ENCODE measurements around the gene MST1R. TPM values are rescaled to one million over a fixed set of nuclear protein-coding genes. Genes with fewer than 3 reads are reported as not detected.
"Not testable (repeated sequence)": the region's sequence is repeated elsewhere in the genome, so short reads cannot be mapped to it uniquely, and the experiment has no call there.

MST1R gene
- polyA plus RNA-seq: 1.2 TPM

GRCh38 chr3:49903451-49904424, at the start of gene MST1R:
TSS of gene MST1R (minus strand) at chr3:49903873. CDS start at chr3:49903609, 264 bp downstream.
- peak within 1 kb of the TSS; percentile 82 to 95 (median 90) for H3K4me3 Mint-ChIP-seq
- no peaks in the 10 kb centered on the region for H3K9me3 Mint-ChIP-seq
- H3K27me3 Mint-ChIP-seq: no peaks in the 10 kb centered on the region
- H3K4me1 Mint-ChIP-seq: peaks cover 15 to 18% (median 17%) of the 10 kb centered on the region in 3 donors
- no peaks in the 10 kb centered on the region for H3K36me3 Mint-ChIP-seq
- H3K27ac Mint-ChIP-seq: peak within 1 kb of the TSS; percentile 83 to 95 (median 86)

- Mint-ChIP-seq H3K9me3 (no peaks in the 10 kb centered on the region), H3K27ac (no peak overlapping the region), H3K4me3 (peak overlapping the region in 1 of 4 donors; percentile 78), H3K36me3 (peaks cover 4% of the 10 kb centered on the region), H3K4me1 (peaks cover 16 to 25% (median 20%) of the 10 kb centered on the region in 3 donors), H3K27me3 (no peaks in the 10 kb centered on the region)
Measured at GRCh38 chr3:49952924-49953323, 49.3 kb upstream of the MST1R start.

GRCh38 chr3:49942651-49943050, 39.0 kb upstream of the MST1R start:
- Mint-ChIP-seq H3K9me3 (peaks cover 0 to 4% (median 0%) of the 10 kb centered on the region in 3 donors), H3K27me3 (no peaks in the 10 kb centered on the region), H3K36me3 (peaks cover 3% of the 10 kb centered on the region), H3K27ac (peak overlapping the region in 2 of 3 donors; percentile 80 to 83), H3K4me3 (peak overlapping the region; percentile 60 to 87 (median 74)), H3K4me1 (peaks cover 34 to 50% (median 40%) of the 10 kb centered on the region in 3 donors)

GRCh38 chr3:49940667-49941249, 37.1 kb upstream of the MST1R start:
- Mint-ChIP-seq H3K27me3 (no peaks in the 10 kb centered on the region), H3K4me1 (peaks cover 25 to 39% (median 27%) of the 10 kb centered on the region in 3 donors), H3K9me3 (peaks cover 0 to 4% (median 0%) of the 10 kb centered on the region in 3 donors), H3K27ac (peak overlapping the region; percentile 97 to 100 (median 99)), H3K4me3 (peak overlapping the region; percentile 98 to 100 (median 99)), H3K36me3 (peaks cover 3% of the 10 kb centered on the region)

- Mint-ChIP-seq H3K4me3 (peak within 1 kb of the TSS; percentile 98 to 100 (median 99)), H3K36me3 (peaks cover 3% of the 10 kb centered on the region), H3K27ac (peak within 1 kb of the TSS; percentile 97 to 100 (median 99)), H3K9me3 (peaks cover 0 to 4% (median 0%) of the 10 kb centered on the region in 3 donors), H3K4me1 (peaks cover 23 to 36% (median 25%) of the 10 kb centered on the region in 3 donors), H3K27me3 (no peaks in the 10 kb centered on the region)
Measured at GRCh38 chr3:49939858-49940666, 36.4 kb upstream of the MST1R start, which contains the start of gene RBM6. TSS of gene RBM6 (plus strand) at chr3:49940150. CDS start at chr3:49962642, 22,492 bp downstream.

GRCh38 chr3:49937090-49937489, 33.4 kb upstream of the MST1R start:
- Mint-ChIP-seq H3K4me3 (peak overlapping the region in 1 of 4 donors; percentile 29), H3K9me3 (no peaks in the 10 kb centered on the region), H3K27me3 (no peaks in the 10 kb centered on the region), H3K27ac (peak overlapping the region in 1 of 3 donors; percentile 32), H3K4me1 (peaks cover 10 to 22% (median 11%) of the 10 kb centered on the region in 3 donors), H3K36me3 (no peaks in the 10 kb centered on the region)

- not testable (repeated sequence) for H3K4me3 Mint-ChIP-seq, H3K36me3 Mint-ChIP-seq, H3K9me3 Mint-ChIP-seq, H3K27me3 Mint-ChIP-seq
- peak overlapping the region in 1 of 3 donors; percentile 23 for H3K27ac Mint-ChIP-seq
- peaks cover 5 to 10% (median 7%) of the 10 kb centered on the region in 3 donors for H3K4me1 Mint-ChIP-seq
Measured at GRCh38 chr3:49932281-49932680, 28.6 kb upstream of the MST1R start.

GRCh38 chr3:49930922-49931321, 27.2 kb upstream of the MST1R start:
- H3K27ac Mint-ChIP-seq: no peak overlapping the region

GRCh38 chr3:49930168-49930690, 26.6 kb upstream of the MST1R start:
- Mint-ChIP-seq H3K4me3 (peak overlapping the region; percentile 84 to 94 (median 89)), H3K36me3 (peaks cover 4% of the 10 kb centered on the region), H3K27ac (peak overlapping the region; percentile 23 to 80 (median 78)), H3K4me1 (peaks cover 5 to 8% (median 7%) of the 10 kb centered on the region in 3 donors), H3K27me3 (no peaks in the 10 kb centered on the region), H3K9me3 (no peaks in the 10 kb centered on the region)

More at GRCh38 chr3:49930922-49931321, 27.2 kb upstream of the MST1R start:
- Mint-ChIP-seq H3K4me3 (peak overlapping the region in 2 of 4 donors; percentile 44 to 87), H3K36me3 (peaks cover 2% of the 10 kb centered on the region), H3K4me1 (peaks cover 5 to 8% (median 7%) of the 10 kb centered on the region in 3 donors), H3K9me3 (no peaks in the 10 kb centered on the region), H3K27me3 (no peaks in the 10 kb centered on the region)

- Mint-ChIP-seq H3K4me1 (peaks cover 5 to 8% (median 7%) of the 10 kb centered on the region in 3 donors), H3K27ac (peak within 1 kb of the TSS; percentile 73 to 80 (median 78))
Measured at GRCh38 chr3:49929291-49930167, 25.9 kb upstream of the MST1R start, which contains the start of gene MON1A. TSS of gene MON1A (minus strand) at chr3:49929811. CDS start at chr3:49913346, 16,465 bp downstream.

GRCh38 chr3:49928481-49929017, 24.9 kb upstream of the MST1R start:
- Mint-ChIP-seq H3K27ac (peak overlapping the region in 1 of 3 donors; percentile 73), H3K4me3 (peak overlapping the region; percentile 84 to 94 (median 89)), H3K36me3 (peaks cover 4% of the 10 kb centered on the region), H3K9me3 (no peaks in the 10 kb centered on the region), H3K4me1 (peaks cover 5 to 7% (median 7%) of the 10 kb centered on the region in 3 donors), H3K27me3 (no peaks in the 10 kb centered on the region)

More at GRCh38 chr3:49929291-49930167, 25.9 kb upstream of the MST1R start, which contains the start of gene MON1A:
- H3K9me3 Mint-ChIP-seq: no peaks in the 10 kb centered on the region
- H3K4me3 Mint-ChIP-seq: peak within 1 kb of the TSS; percentile 84 to 94 (median 89)
- H3K27me3 Mint-ChIP-seq: no peaks in the 10 kb centered on the region
- H3K36me3 Mint-ChIP-seq: peaks cover 4% of the 10 kb centered on the region

GRCh38 chr3:49927798-49928197, 24.1 kb upstream of the MST1R start:
- Mint-ChIP-seq H3K36me3 (peaks cover 4% of the 10 kb centered on the region), H3K4me1 (peaks cover 5 to 7% (median 7%) of the 10 kb centered on the region in 3 donors), H3K9me3 (no peaks in the 10 kb centered on the region), H3K4me3 (peak overlapping the region in 1 of 4 donors; percentile 87), H3K27ac (peak overlapping the region in 1 of 3 donors; percentile 59), H3K27me3 (no peaks in the 10 kb centered on the region)

All from IgD-negative memory B cell (primary cell).